GM19239 (cell line): ENCODE results near the gene SERPINA1.

Source experiments
- DNase-seq: peaks from one replicate; pipeline ENCODE4 v3.0.0; 2011; ENCODE audit warnings: low spot score; ENCODE audit not compliant: insufficient read length
- FAIRE-seq: peaks from 2 replicates; lab custom pipeline; 2011; peaks lifted over from hg19 to GRCh38; lab: Jason Lieb, UNC

Gene SERPINA1

GRCh38 chr14:94398536-94398935, 10.1 kb upstream of the SERPINA1 start:
- no peak for FAIRE-seq
- no peak for DNase-seq

GRCh38 chr14:94398182-94398479, 9.7 kb upstream of the SERPINA1 start:
- FAIRE-seq (no peak), DNase-seq (no peak)

GRCh38 chr14:94397289-94398181, 9.1 kb upstream of the SERPINA1 start:
- no peak for DNase-seq
- no peak for FAIRE-seq

- DNase-seq, result no peak
- FAIRE-seq, result no peak
These were observed 8.3 kb upstream of the SERPINA1 start for GRCh38 chr14:94396628-94397225.

- DNase-seq (no peak), FAIRE-seq (no peak)
These were observed 7.6 kb upstream of the SERPINA1 start for GRCh38 chr14:94395888-94396574.

- no peak for FAIRE-seq
- DNase-seq, result no peak
These were observed 7.0 kb upstream of the SERPINA1 start for GRCh38 chr14:94395282-94395887.

GRCh38 chr14:94394581-94395207, 6.3 kb upstream of the SERPINA1 start:
- FAIRE-seq (no peak), DNase-seq (no peak)

GRCh38 chr14:94394025-94394493, 5.7 kb upstream of the SERPINA1 start:
- DNase-seq (no peak), FAIRE-seq (no peak)

- DNase-seq, result no peak
- FAIRE-seq, result no peak
These were observed 5.1 kb upstream of the SERPINA1 start for GRCh38 chr14:94393474-94393873.

GRCh38 chr14:94392510-94392935, 4.1 kb upstream of the SERPINA1 start:
- FAIRE-seq (no peak), DNase-seq (no peak)

- no peak for FAIRE-seq
- no peak for DNase-seq
These were observed 3.0 kb upstream of the SERPINA1 start for GRCh38 chr14:94391281-94391975.

GRCh38 chr14:94390372-94391086, 2.1 kb upstream of the SERPINA1 start:
- FAIRE-seq, result no peak

GRCh38 chr14:94389731-94390371, 1.4 kb upstream of the SERPINA1 start:
- FAIRE-seq (no peak), DNase-seq (no peak)

More at GRCh38 chr14:94390372-94391086, 2.1 kb upstream of the SERPINA1 start:
- DNase-seq, result no peak

GRCh38 chr14:94389104-94389469, 685 bp upstream of the SERPINA1 start:
- no peak for FAIRE-seq
- DNase-seq, result no peak

GRCh38 chr14:94388027-94388383, 397 bp downstream of the SERPINA1 start:
- DNase-seq (no peak), FAIRE-seq (no peak)

- no peak for DNase-seq
- no peak for FAIRE-seq
These were observed 1.1 kb downstream of the SERPINA1 start for GRCh38 chr14:94387051-94388026.
